Choroid plexus epithelial cell (primary cell): Measurements from ENCODE around the gene NNAT.

Experiments used
- DNase-seq: peaks from one replicate; pipeline ENCODE4 v3.0.0-alpha.2; 2010; ENCODE audit warnings: low read depth
- H3K4me3 ChIP-seq: 2 replicates; pipeline ENCODE4 v1.5.1; 2011; ENCODE audit warnings: low read depth, mild to moderate bottlenecking, control low read depth, low read length, moderate library complexity
- CTCF ChIP-seq: conservative IDR thresholded peaks from 2 replicates; pipeline ENCODE4 v1.5.1; 2011; ENCODE audit warnings: low read depth, mild to moderate bottlenecking, control low read depth, inconsistent platforms, low read length, moderate library complexity

The NNAT gene

GRCh38 chr20:37564388-37565133, 43.5 kb downstream of the NNAT start:
- no peak overlapping the region for H3K4me3 ChIP-seq
- TF ChIP-seq CTCF, result peak; percentile 83
- peak; percentile 31 for DNase-seq

GRCh38 chr20:37565134-37565811, 44.2 kb downstream of the NNAT start:
- DNase-seq, result no peak
- no peak for TF ChIP-seq CTCF
- no peak overlapping the region for H3K4me3 ChIP-seq

GRCh38 chr20:37566590-37567330, 45.7 kb downstream of the NNAT start:
- H3K4me3 ChIP-seq, result no peak overlapping the region
- no peak for TF ChIP-seq CTCF
- DNase-seq, result no peak

GRCh38 chr20:37567331-37567665, 46.2 kb downstream of the NNAT start:
- H3K4me3 ChIP-seq, result no peak overlapping the region
- TF ChIP-seq CTCF, result no peak
- DNase-seq, result no peak

- DNase-seq, result peak; percentile 17
- H3K4me3 ChIP-seq, result no peak overlapping the region
Observed at GRCh38 chr20:37567671-37568588, 46.9 kb downstream of the NNAT start.

More at GRCh38 chr20:37567671-37568588, 46.9 kb downstream of the NNAT start:
- no peak for TF ChIP-seq CTCF
